Activated CD4-positive, alpha-beta T cell treated with anti-CD3 and anti-CD28 coated beads for 1 hour (primary cell): ENCODE data around the gene COL16A1.
A peak's percentile ranks its signal among the peaks of the same experiment; 100 is the strongest.

ENCODE experiments used
- DNase-seq: peaks from one replicate; pipeline ENCODE4 v3.0.0-alpha.2; 2020

Gene COL16A1

GRCh38 chr1:31705080-31705866 lies 1.5 kb upstream of the COL16A1 start:
- DNase-seq: peak; percentile 31

GRCh38 chr1:31704271-31705079 lies 658 bp upstream of the COL16A1 start:
- DNase-seq: no peak

- DNase-seq: no peak
Measured at GRCh38 chr1:31702836-31703404, 897 bp downstream of the COL16A1 start.

- no peak for DNase-seq
Measured at GRCh38 chr1:31701091-31701736, 2.6 kb downstream of the COL16A1 start.

- DNase-seq: no peak
Measured at GRCh38 chr1:31700468-31701090, 3.2 kb downstream of the COL16A1 start.

- DNase-seq: no peak
Measured at GRCh38 chr1:31699341-31699891, 4.4 kb downstream of the COL16A1 start.

GRCh38 chr1:31697369-31697984 lies 6.3 kb downstream of the COL16A1 start:
- no peak for DNase-seq

- DNase-seq: no peak
Measured at GRCh38 chr1:31696242-31696641, 7.6 kb downstream of the COL16A1 start.

GRCh38 chr1:31695327-31695726 lies 8.5 kb downstream of the COL16A1 start:
- DNase-seq: no peak

GRCh38 chr1:31694964-31695313 lies 8.9 kb downstream of the COL16A1 start:
- DNase-seq: no peak

- no peak for DNase-seq
Measured at GRCh38 chr1:31694069-31694963, 9.5 kb downstream of the COL16A1 start.

- DNase-seq: no peak
Measured at GRCh38 chr1:31693231-31693630, 10.6 kb downstream of the COL16A1 start.

- no peak for DNase-seq
Measured at GRCh38 chr1:31691951-31692350, 11.9 kb downstream of the COL16A1 start.

- no peak for DNase-seq
Measured at GRCh38 chr1:31691446-31691845, 12.4 kb downstream of the COL16A1 start.

GRCh38 chr1:31690921-31691320 lies 12.9 kb downstream of the COL16A1 start:
- no peak for DNase-seq

- DNase-seq: no peak
Measured at GRCh38 chr1:31689854-31690253, 14.0 kb downstream of the COL16A1 start.

- DNase-seq: no peak
Measured at GRCh38 chr1:31689379-31689778, 14.4 kb downstream of the COL16A1 start.

- no peak for DNase-seq
Measured at GRCh38 chr1:31688233-31688918, 15.4 kb downstream of the COL16A1 start.

- no peak for DNase-seq
Measured at GRCh38 chr1:31687601-31688000, 16.2 kb downstream of the COL16A1 start.

- DNase-seq: no peak
Measured at GRCh38 chr1:31685795-31686194, 18.0 kb downstream of the COL16A1 start.
